NOMO-1 treated with DMSO at 0.1 percent for 48 hours (cell line): ENCODE measurements around the gene ABCC4.

ENCODE experiments used
- DNase-seq: peaks from one replicate; lab custom pipeline; 2025; ENCODE audit not compliant: unreplicated experiment; lab: John Stamatoyannopoulos, UW

ABCC4 gene

GRCh38 chr13:95067303-95067702 is 233.9 kb downstream of the ABCC4 start:
- no peak for DNase-seq

- no peak for DNase-seq
These were observed 241.2 kb downstream of the ABCC4 start for GRCh38 chr13:95060014-95060519.

GRCh38 chr13:95059306-95059705 is 241.9 kb downstream of the ABCC4 start:
- DNase-seq: no peak

- no peak for DNase-seq
These were observed 242.6 kb downstream of the ABCC4 start for GRCh38 chr13:95058680-95059079.

- no peak for DNase-seq
These were observed 245.0 kb downstream of the ABCC4 start for GRCh38 chr13:95056266-95056665.

GRCh38 chr13:95050800-95051615 is 250.2 kb downstream of the ABCC4 start:
- DNase-seq: no peak

GRCh38 chr13:95049772-95050171 is 251.5 kb downstream of the ABCC4 start:
- DNase-seq: no peak

GRCh38 chr13:95044452-95045205 is 256.6 kb downstream of the ABCC4 start:
- DNase-seq: no peak

GRCh38 chr13:95039415-95039814 is 261.8 kb downstream of the ABCC4 start:
- no peak for DNase-seq

- DNase-seq: no peak
These were observed 262.3 kb downstream of the ABCC4 start for GRCh38 chr13:95038949-95039348.

GRCh38 chr13:95035311-95036109 is 265.7 kb downstream of the ABCC4 start:
- DNase-seq: no peak

GRCh38 chr13:95033890-95034289 is 267.4 kb downstream of the ABCC4 start:
- DNase-seq: no peak

- DNase-seq: no peak
These were observed 269.1 kb downstream of the ABCC4 start for GRCh38 chr13:95032121-95032520.

GRCh38 chr13:95030821-95031343 is 270.4 kb downstream of the ABCC4 start:
- DNase-seq: no peak

GRCh38 chr13:95027638-95028037 is 273.6 kb downstream of the ABCC4 start:
- no peak for DNase-seq

GRCh38 chr13:95025116-95025515 is 276.1 kb downstream of the ABCC4 start:
- DNase-seq: no peak

- DNase-seq: no peak
These were observed 277.8 kb downstream of the ABCC4 start for GRCh38 chr13:95023405-95023804.

- DNase-seq: no peak
These were observed 280.8 kb downstream of the ABCC4 start for GRCh38 chr13:95020298-95020987.

- DNase-seq: no peak
These were observed 281.4 kb downstream of the ABCC4 start for GRCh38 chr13:95019886-95020285.

GRCh38 chr13:95007322-95007721 is 293.9 kb downstream of the ABCC4 start:
- DNase-seq: no peak
